ENCODE results near the gene IVD.

IVD gene

GRCh38 chr15:40416056-40416455 lies 10.5 kb downstream of the IVD start:
- no peak for DNase-seq

GRCh38 chr15:40418126-40418525 lies 12.5 kb downstream of the IVD start:
- DNase-seq, result no peak

- DNase-seq, result no peak
Observed at GRCh38 chr15:40420071-40420713, 14.6 kb downstream of the IVD start.

- peak; percentile 24 to 33 for DNase-seq
Observed at GRCh38 chr15:40420793-40421192, 15.2 kb downstream of the IVD start.

GRCh38 chr15:40421246-40422157 lies 15.9 kb downstream of the IVD start:
- DNase-seq, result peak; percentile 48 to 60

GRCh38 chr15:40424483-40425115 lies 19.0 kb downstream of the IVD start:
- no peak for DNase-seq

- no peak for DNase-seq
Observed at GRCh38 chr15:40425681-40426080, 20.1 kb downstream of the IVD start.

GRCh38 chr15:40427188-40427587 lies 21.6 kb downstream of the IVD start:
- no peak for DNase-seq

GRCh38 chr15:40428185-40428584 lies 22.6 kb downstream of the IVD start:
- no peak for DNase-seq

GRCh38 chr15:40429068-40429710 lies 23.6 kb downstream of the IVD start:
- no peak for DNase-seq

- DNase-seq, result no peak
Observed at GRCh38 chr15:40430271-40430805, 24.7 kb downstream of the IVD start.

- DNase-seq, result no peak
Observed at GRCh38 chr15:40435023-40435709, 29.6 kb downstream of the IVD start.

- DNase-seq, result no peak
Observed at GRCh38 chr15:40435710-40436089, 30.1 kb downstream of the IVD start.

- DNase-seq, result no peak
Observed at GRCh38 chr15:40436116-40436891, 30.7 kb downstream of the IVD start.

- DNase-seq, result no peak
Observed at GRCh38 chr15:40436892-40437751, 31.5 kb downstream of the IVD start.

GRCh38 chr15:40437752-40438687 lies 32.4 kb downstream of the IVD start:
- no peak for DNase-seq

- DNase-seq, result no peak
Observed at GRCh38 chr15:40438712-40439111, 33.1 kb downstream of the IVD start.

- no peak for DNase-seq
Observed at GRCh38 chr15:40439461-40439959, 33.9 kb downstream of the IVD start.

Measured in SHP77 (cell line).